Thoracic aorta (tissue), 2 donors: ENCODE measurements around the gene PTHLH. TPM values are rescaled to one million over a fixed set of nuclear protein-coding genes. Genes with fewer than 3 reads are reported as not detected.

Source experiments
- ATAC-seq: fragments of 150-250 bp; one replicate; pipeline ENCODE4 v1.8.0; 2017; ENCODE audit warnings: low read depth; ENCODE audit not compliant: insufficient number of reproducible peaks, low FRiP score
- DNase-seq: peaks from one replicate; pipeline ENCODE4 v3.0.0-alpha.2; 2020; ENCODE audit warnings: low spot score
- H3K27ac ChIP-seq, 2 donors: fragments of 200-600 bp; sonication (generic); 1 replicate in 1 of 2; 2 replicates in 1 of 2; pipeline ENCODE4 v1.5.1; 2016; ENCODE audit warnings: mild to moderate bottlenecking in 2 of 2, moderate library complexity in 2 of 2
- H3K27me3 ChIP-seq: fragments of 200-600 bp; sonication (generic); replicated peaks from 2 replicates; pipeline ENCODE4 v1.6.0; 2016; ENCODE audit warnings: mild to moderate bottlenecking; ENCODE audit not compliant: insufficient read depth
- H3K36me3 ChIP-seq: fragments of 200-600 bp; sonication (generic); one replicate; pipeline ENCODE4 v1.5.1; 2016
- H3K4me1 ChIP-seq, 2 donors: fragments of 200-600 bp; sonication (generic); 1 replicate in 1 of 2; 2 replicates in 1 of 2; pipeline versions ENCODE4 v1.5.1 to v1.6.0; 2016; ENCODE audit warnings: low read depth in 2 of 2, mild to moderate bottlenecking in 1 of 2; ENCODE audit not compliant: control insufficient read depth in 1 of 2
- H3K4me3 ChIP-seq: fragments of 200-600 bp; sonication (generic); 2 replicates; pipeline ENCODE4 v1.5.1; 2016; ENCODE audit warnings: mild to moderate bottlenecking
- H3K9me3 ChIP-seq: fragments of 200-600 bp; sonication (generic); 2 replicates; pipeline ENCODE4 v1.5.1; 2016
- CTCF ChIP-seq: fragments of 200-600 bp; sonication (generic); IDR thresholded peaks from one replicate; pipeline ENCODE4 v1.5.1; 2019; ENCODE audit warnings: antibody characterized with exemption
- total RNA-seq, 2 donors: library from RNA; depleted of rRNA; stranded (reverse); fragments of >200 nt; gene quantifications; one replicate each; pipeline versions ENCODE4 v1.1.0 to v1.2.3, GENCODE V29; 2016

Gene PTHLH
- total RNA-seq, 2 donors from 2014 or later = 5.6 to 8.1 TPM

GRCh38 chr12:28014196-28014595, 41.7 kb upstream of the PTHLH start:
- no peaks in the 10 kb centered on the region for H3K27me3 ChIP-seq
- no peak overlapping the region for H3K4me3 ChIP-seq
- H3K4me1 ChIP-seq = peaks cover 0 to 10% of the 10 kb centered on the region in 2 donors
- TF ChIP-seq CTCF = no peak
- ATAC-seq = no peak
- no peak overlapping the region for H3K27ac ChIP-seq
- H3K9me3 ChIP-seq = no peaks in the 10 kb centered on the region
- no peaks in the 10 kb centered on the region for H3K36me3 ChIP-seq
- DNase-seq = no peak

GRCh38 chr12:28012333-28012918, 39.9 kb upstream of the PTHLH start:
- ATAC-seq = no peak
- DNase-seq = no peak
- TF ChIP-seq CTCF = no peak
- H3K27me3 ChIP-seq = no peaks in the 10 kb centered on the region
- H3K27ac ChIP-seq = no peak overlapping the region
- no peak overlapping the region for H3K4me3 ChIP-seq
- peaks cover 0 to 8% of the 10 kb centered on the region in 2 donors for H3K4me1 ChIP-seq
- H3K9me3 ChIP-seq = no peaks in the 10 kb centered on the region
- no peaks in the 10 kb centered on the region for H3K36me3 ChIP-seq

GRCh38 chr12:28010036-28010435, 37.5 kb upstream of the PTHLH start:
- DNase-seq (no peak), ATAC-seq (no peak)
- Histone ChIP-seq H3K36me3 (no peaks in the 10 kb centered on the region), H3K27ac (no peak overlapping the region), H3K4me1 (no peaks in the 10 kb centered on the region), H3K4me3 (no peak overlapping the region), H3K27me3 (no peaks in the 10 kb centered on the region), H3K9me3 (no peaks in the 10 kb centered on the region)
- TF ChIP-seq CTCF = no peak

- no peak for ATAC-seq
- Histone ChIP-seq H3K36me3 (no peaks in the 10 kb centered on the region), H3K9me3 (no peaks in the 10 kb centered on the region), H3K4me3 (no peak overlapping the region), H3K27ac (no peak overlapping the region), H3K27me3 (no peaks in the 10 kb centered on the region), H3K4me1 (no peaks in the 10 kb centered on the region)
- no peak for TF ChIP-seq CTCF
- DNase-seq = no peak
Measured at GRCh38 chr12:27999970-28000369, 27.4 kb upstream of the PTHLH start.

GRCh38 chr12:27999521-27999920, 27.0 kb upstream of the PTHLH start:
- no peak for DNase-seq
- Histone ChIP-seq H3K4me1 (no peaks in the 10 kb centered on the region), H3K27ac (no peak overlapping the region), H3K36me3 (no peaks in the 10 kb centered on the region), H3K9me3 (no peaks in the 10 kb centered on the region), H3K4me3 (no peak overlapping the region), H3K27me3 (no peaks in the 10 kb centered on the region)
- ATAC-seq = no peak
- no peak for TF ChIP-seq CTCF
